Epidermal melanocyte (primary cell): ENCODE data around the gene TCF20.

Experiments
- DNase-seq: peaks from one replicate; pipeline ENCODE4 v3.0.0; 2011; ENCODE audit warnings: low spot score; ENCODE audit not compliant: insufficient read length

The TCF20 gene

DNA sequence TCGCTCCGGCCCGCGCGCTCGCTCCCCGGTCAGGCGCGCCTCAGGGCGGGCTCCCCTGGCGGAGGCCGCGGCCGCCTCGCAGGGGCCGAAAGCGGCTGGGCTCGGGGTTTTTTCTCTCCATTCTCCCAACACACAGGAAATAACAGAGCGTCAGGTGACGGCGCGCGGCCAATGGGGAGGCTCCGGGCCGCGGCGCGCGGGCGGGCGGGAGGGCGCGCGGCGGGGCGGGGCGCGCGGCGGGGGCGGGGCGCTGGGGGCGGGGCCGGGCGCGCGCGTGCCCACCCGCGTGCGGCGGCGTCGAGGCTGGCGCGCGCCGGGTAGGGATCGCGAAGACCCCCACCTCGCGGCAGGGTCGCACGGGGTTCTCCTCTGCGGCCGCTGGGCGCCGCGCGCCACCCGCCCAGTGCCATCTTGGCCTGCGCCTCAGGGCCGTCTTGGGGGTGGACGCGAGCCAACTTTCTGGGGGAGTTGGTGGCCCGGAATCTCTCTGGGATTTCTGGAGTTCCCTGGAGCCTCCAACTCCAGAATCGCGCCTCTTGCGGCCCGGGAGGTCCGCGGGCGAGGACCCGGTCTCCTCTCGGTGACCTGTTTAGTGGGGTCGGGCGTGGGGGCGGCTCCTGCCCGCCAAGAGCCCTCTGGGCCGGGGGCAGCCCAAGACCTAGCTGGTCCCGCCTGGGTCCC, at the start of gene TCF20:
Gene TCF20, minus strand, starts transcription at position 144 of the 681 bp plus-strand sequence. CDS start 55,348 bp downstream, outside the sequence.
- peak; percentile 92 for DNase-seq

GRCh38 chr22:42319386-42319785, 48.9 kb upstream of the TCF20 start:
- DNase-seq: no peak

GRCh38 chr22:42318967-42319366, 48.5 kb upstream of the TCF20 start:
- DNase-seq: no peak

- no peak for DNase-seq
Observed at GRCh38 chr22:42317691-42318547, 47.5 kb upstream of the TCF20 start.

DNA sequence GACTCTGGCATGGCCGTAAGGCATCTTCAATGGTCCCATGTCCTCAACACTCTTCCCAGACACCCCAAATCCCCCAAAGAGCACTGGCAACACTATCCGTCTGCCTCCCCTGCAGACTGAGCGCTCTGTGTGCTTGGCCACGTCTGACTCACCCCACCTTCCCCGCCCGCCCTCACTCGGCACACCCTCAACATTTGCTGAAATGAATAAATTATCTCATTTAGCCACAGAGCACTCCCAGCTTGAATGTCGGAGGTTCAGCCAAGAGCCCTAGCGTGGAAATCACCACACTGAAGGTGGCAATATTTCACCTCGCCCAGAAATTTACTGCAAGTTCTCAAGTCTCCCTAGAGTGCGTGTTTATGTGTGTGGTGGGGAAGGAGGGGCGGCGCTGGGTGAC, 46.6 kb upstream of the TCF20 start:
- DNase-seq: no peak

GRCh38 chr22:42315392-42315756, 44.9 kb upstream of the TCF20 start:
- no peak for DNase-seq

GRCh38 chr22:42314709-42315391, 44.4 kb upstream of the TCF20 start:
- no peak for DNase-seq

DNA sequence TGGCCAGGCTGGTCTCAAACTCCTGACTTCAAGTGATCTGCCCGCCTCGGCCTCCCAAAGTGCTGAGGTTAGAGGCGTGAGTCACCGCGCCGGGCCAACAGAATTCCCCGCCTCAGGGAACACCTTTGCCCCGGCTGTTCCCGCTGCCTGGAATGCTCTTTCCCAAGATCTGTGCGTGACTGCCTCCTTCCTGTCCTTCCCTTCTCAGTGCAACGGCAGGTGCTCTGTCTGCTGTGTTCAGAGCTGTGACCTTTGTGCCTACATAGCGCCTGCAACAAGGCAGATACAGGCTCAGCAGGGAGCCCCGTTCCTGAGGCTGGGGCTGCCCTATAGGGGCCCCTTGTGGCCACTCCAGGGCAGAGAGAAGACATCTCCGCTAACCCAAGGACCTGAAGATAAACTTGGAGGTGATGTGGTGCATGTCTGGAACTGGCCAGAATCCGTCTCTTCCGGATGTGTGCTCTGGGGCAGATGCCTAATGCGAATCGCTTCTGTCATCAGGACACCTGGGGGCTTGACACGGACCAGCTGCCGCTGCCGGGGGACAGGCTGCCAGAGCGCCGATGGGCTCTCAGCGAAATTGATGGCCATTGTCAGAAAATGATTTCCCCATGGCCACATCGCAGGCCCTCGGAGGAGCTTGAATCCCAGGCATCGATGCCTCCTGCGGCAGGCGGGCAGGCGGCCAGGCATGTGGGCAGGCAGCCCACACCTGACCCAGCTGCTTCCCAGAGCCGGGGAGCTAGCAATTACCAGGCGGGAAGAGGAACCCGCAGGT, 43.5 kb upstream of the TCF20 start:
- no peak for DNase-seq

DNA sequence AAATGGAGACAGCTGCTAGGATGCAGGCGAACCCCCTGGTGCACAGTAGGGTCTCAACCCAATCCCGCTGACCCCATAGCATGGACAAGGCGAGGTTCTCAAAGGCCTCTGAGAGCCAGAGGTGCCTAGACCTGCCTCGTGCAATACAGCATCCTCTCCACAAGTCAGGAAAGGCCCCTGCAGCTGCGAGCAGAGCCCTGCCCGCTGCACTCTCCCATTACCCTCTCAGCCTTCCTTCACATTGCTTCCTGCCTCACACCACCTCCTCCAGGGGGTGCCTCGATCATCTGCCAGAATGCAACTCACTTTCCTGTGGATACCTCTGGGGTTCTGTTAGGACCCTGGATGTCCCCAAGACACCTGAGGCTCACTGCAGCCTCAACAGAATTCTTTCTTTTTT, 42.8 kb upstream of the TCF20 start:
- DNase-seq: no peak

GRCh38 chr22:42310291-42311015, 40.0 kb upstream of the TCF20 start:
- no peak for DNase-seq

GRCh38 chr22:42309865-42310264, 39.4 kb upstream of the TCF20 start:
- DNase-seq: no peak

DNA sequence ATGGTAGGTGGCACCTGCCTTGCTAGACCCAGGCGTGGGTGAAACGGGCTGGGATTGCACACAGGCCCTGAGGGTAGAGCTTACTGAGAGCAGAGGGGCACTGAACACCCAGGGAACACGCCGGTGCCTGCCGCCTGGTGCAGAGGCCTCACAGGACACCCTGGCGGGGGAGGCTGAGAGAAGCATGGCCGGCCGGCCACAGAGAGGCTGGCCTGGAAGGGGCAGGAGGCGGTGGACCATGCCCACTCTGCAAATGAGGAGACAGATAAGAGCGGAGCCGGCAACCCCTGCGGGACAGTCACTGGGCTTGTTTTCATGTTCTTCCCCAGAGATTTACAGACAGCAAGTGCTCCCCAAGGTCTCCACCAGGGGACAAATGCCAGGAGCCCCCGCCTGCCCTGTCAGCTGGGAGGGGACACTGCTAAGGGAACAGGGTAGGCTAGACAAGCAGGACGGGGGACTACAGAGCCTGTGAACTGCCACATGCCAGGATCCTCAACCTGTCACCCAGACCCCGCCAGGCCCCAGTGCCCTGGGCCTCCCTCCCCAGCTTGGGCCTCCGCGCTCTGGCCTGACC, 38.5 kb upstream of the TCF20 start:
- DNase-seq: no peak

DNA sequence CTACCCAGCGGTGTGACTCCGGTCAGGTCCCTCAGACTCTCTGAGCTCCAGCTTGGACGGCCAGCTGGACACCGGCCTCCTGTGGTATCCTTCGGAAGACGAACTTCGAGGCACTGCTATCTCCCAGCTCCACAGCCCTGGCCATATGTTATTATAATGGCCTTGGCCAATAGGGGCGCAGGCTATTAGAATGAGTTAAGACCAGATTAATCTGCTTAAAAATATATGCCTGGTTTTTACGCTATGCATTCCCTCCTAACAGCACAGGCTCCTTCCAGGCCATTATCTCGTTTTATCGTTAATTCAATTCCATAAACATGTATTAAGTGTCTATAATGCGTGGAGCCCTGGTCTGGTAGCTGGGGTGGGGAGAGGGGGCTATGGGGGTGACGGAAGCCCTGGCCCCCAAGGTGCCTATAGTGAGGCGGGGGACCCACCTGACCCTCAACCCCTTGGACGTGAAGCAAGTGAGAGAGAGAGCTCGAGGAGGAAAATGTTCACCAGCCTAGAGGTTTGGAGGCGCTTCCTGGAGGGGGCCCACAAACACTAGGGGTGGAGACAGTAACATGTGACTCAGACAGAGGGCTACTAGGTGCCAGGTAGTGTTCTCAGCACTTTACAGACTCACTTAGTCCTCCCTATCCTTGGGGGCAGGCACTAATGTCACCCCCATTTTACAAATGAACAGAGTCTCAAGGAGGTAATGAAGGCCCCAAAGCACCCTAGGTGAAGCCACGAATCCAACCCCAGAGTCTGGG, 37.5 kb upstream of the TCF20 start:
- no peak for DNase-seq

DNA sequence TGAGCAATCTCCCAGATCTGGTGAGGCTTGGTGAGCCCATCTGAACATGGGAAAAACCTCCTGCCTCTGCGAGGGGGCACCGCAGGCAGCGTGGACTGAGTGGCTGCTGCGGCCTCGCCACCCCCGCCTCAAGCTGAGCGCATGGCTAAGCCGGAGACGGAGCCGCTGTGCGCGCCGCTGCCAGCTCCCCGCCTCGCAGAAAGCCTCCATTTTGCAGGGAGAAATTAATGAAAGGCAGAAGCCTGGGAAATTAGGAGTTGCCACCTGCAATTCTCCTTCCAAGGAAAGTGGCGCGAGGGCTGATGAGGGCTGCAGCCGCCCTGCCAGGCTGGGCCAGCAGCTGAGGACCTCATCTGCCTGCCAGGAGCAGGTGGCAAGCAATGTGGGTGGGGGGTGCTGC, 35.6 kb upstream of the TCF20 start:
- DNase-seq: no peak

GRCh38 chr22:42304324-42304790, 33.9 kb upstream of the TCF20 start:
- DNase-seq: no peak

GRCh38 chr22:42303396-42304323, 33.2 kb upstream of the TCF20 start:
- no peak for DNase-seq

DNA sequence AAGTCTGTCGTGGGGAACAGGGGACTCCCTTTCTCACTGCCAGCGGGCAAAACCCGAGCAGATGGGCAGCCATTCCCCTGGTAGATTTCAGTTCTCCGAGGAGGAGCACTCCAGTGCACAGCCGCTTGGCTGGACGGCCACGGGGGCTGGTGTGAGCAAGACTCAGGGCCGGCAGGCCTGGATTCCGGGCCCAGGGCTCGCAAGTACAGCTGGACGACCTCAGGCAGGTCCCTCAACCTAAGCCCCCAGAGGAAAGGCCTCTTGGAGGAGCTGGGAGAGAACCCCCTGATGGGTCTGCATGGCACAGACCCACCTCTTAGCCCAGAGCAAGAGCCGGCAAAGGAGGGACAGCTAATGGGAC, 31.3 kb upstream of the TCF20 start:
- no peak for DNase-seq

DNA sequence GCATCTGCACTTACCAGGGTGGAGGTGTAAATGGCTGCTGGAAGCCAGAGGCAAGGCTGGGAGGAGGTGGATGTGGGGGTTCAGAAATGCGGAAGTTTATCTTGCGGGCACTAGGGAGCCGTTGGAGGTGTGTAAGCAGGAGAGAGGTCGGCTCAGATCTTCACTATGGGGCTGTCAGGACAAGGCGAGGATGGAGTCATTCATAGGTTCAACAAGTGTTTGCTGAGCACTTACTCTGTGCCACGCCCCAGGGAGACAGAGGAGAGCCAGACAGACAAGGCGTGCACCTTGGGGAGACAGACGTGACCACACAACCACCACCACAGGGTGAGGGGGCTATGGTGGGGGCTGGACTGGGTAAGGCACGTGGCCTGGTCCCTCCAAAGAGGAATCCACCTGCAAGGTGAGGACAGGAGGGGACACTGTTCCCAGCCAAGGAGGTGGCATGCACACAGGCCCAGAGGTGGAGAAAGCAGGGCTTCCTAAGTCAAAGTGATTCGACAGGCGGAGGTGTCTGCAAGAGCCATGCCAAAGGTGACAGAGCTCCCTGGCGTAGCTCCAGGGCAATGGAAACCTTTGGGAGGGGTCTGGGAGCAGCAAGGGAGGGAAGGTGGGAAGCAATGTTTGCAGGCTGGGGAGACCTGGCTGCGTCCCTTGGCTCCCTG, 30.8 kb upstream of the TCF20 start:
- no peak for DNase-seq
